GM18519 (cell line): Measurements from ENCODE around the gene ARHGAP15.

ENCODE experiments used
- ATAC-seq: cut with Tn5 transposase; IDR thresholded peaks from one replicate; pipeline ENCODE4 v1.9.1; 2021; ENCODE audit warnings: mild to moderate bottlenecking, moderate library complexity; ENCODE audit not compliant: unreplicated experiment, low FRiP score

ARHGAP15 gene

DNA sequence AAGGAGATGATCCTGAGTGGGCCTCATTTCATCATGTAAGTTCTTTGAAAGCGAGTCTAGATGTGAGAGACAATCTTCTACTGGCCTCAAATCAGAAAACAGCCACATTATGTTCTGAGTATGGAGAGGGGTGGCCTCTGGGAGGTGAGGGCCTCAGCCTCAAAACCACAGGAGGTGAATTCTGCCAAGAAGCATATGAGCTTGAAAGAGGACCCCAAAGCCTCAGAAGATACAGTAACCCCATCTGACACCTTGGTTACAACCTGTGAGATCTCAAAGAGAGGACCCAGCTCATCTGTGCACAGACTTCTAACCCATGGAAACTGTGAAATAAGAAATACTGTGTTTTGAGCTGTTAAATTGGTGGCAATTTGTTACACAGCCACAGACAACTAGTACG, 200.1 kb downstream of the ARHGAP15 start:
- no peak for ATAC-seq

DNA sequence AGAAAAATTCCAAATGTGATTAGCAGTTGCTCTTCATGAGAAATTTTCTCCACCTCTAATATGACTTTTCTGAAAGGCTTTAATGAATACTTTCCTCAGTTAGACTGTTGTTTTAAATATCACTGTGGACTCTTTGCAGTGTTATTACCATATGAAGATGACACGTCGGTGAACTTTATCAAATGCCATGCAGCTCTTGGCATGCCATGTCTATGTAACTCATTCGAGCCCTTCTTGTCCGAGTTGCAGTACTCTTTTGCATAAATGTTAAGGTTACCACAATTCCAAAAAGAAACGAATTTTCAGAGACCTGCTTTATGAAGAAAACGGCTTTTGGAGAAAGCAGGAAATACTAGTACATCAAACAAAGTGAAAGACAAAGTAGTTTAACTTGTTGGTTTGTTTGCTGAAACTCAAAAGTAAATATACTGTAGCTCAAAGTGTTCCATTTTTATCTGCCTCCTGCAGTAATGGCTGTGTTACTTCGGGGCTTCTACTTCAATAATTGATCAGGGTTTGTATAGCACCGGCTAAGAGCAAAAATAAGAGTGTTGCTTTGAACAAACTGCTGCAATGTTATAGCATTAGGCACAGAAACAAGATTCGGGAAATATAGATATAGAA, 204.1 kb downstream of the ARHGAP15 start:
- no peak for ATAC-seq

DNA sequence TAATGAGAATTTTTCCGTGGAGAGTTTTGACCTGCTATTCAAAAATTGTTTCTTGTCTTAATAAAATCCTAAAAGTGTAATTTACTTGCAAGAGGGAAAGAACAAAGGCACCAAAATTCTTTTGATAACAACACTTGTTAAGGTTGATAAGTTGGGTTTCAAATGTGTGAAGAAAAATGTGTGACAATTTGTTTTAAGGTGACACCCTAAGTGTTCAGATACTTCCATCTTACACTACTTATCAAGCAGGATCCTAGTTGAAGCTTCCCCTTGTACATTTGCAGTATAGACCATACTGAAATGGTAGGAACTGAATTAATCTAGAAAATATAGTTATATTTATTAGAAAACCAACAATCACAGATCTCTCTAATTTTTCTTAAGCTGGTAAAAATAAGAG, 204.6 kb downstream of the ARHGAP15 start:
- ATAC-seq = no peak

DNA sequence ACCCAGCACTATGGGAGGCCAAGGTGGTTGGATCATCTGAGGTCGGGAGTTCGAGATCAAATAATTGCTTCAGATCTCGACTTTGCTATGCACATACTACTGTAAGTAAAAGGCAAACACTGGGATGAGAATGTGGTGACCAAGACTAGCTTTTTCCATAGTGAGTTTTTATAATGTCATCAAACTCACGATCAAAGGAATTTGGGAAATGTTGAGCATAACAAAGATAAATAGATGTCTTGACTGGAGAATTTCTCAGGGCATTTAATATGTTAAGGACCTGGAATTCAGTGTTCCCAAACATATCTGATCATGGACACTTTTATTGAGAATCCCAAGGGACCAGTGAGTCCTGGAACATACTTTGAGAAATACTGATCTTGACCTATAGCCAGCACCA, 205.6 kb downstream of the ARHGAP15 start:
- ATAC-seq = no peak

DNA sequence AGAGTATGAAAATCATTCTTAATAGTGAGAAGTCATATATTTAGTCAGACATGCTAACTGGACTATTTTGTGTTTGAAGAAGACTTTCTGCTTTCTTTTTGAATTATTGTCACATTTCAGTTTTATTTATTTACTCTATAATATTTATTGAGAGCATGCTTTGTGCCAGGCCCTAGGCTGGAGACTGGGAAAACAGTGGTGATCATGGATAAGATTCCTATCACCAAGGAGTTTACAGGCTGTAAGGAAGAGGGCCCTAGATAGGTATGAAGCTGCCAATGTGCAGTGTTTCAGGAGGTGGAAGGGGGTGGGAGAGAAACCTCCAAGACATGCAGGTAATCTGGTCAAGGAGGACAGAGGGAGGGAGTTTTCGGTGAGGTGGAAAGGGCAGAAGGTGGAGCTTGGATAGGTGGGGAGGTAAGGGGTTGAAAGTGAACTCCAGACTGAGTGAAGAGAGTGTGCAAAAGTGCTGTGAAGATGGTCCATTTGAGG, 207.5 kb downstream of the ARHGAP15 start:
- no peak for ATAC-seq

DNA sequence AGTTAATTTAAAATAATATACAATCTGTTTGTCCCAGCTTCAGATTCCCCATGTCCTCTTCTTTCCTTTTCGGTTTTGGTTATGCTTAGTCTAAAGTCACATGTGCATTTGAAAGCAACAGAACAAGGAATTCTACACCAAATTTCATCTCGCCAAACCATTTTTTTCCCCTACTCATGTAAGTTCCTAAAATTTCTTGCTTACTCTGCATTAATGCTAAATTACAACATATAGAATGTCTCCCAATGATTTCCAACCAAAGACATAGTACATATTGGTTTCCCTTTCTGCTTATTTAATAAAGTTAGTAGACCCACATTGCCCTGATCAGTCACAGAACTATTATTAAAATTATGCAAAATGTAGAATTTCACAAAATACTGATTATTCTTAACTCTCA, 212.3 kb downstream of the ARHGAP15 start:
- ATAC-seq = no peak

DNA sequence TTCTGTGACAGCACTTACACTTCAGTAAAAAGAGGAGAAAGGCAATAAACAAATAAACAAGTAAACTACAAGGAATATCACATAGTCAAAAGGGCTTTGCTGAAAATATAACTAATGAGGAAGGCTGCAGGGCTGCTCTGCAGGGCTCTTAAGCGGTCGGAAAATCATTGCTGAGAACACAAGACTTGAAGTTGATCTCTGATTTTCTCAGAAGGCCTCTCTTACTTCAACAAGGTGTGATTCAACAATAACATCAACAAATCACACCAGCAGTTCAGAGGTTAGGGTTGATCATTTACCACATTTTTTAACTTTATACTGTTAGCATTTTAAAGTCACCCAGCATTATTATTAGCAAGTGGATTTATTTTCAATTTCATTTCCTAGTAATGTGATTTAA, 215.6 kb downstream of the ARHGAP15 start:
- ATAC-seq = no peak

DNA sequence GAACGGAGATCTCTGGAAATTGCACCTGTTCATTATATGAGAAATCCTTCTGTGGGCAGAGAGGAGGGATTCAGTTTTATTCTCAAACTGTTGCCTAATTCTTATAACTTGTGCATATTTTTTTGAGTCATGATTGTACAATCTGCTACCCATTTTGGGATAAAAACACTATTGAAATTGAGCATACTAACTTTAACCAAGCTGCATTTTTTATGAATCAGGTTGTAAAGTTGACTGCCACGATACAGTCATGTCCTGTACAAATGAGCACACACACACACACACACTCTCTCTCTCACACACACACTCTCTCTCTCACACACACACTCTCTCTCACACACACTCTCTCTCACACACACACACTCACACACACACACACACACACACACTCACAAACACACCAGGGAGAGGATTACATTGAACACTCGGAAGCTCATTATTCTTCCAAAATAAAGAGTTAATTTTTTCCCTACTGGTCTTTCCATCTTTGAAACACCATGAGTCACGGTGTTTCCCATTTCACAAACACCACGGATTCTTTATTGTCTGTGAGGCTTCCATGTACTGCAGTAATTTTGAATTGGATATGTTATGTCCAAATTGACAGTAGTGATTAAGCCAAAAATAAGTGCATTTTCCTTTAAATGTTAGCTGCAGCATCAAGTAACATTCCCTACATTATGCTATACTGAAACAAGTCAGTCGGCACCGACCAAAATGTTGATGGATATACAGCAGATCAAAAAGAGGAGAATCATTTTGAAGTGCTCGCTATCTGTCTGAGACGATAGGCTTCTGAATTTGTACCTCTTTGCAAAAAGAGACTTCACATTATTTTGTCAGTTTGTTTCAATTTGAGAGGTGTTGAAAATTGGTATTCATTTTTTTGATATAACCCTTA, 216.9 kb downstream of the ARHGAP15 start:
- no peak for ATAC-seq

DNA sequence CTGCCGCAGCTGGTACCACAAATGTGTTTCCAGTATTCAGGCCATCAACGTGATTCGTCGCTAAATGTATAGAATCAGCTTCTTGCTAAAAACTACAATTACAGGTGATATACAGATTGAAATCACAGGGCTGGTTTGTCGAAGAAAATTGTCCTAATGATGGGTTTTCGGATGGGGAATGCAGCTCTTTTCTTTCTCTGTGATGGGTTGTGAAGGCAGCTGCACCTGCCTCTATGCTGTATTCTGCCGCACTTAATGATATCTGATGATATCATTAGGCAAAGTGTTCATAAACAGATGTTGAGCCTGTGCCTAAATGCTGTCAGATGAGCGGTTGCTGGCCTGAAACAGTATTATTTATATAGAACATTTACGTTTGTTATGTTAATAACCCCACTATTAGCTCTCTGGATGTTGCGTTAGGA, 218.1 kb downstream of the ARHGAP15 start:
- no peak for ATAC-seq

DNA sequence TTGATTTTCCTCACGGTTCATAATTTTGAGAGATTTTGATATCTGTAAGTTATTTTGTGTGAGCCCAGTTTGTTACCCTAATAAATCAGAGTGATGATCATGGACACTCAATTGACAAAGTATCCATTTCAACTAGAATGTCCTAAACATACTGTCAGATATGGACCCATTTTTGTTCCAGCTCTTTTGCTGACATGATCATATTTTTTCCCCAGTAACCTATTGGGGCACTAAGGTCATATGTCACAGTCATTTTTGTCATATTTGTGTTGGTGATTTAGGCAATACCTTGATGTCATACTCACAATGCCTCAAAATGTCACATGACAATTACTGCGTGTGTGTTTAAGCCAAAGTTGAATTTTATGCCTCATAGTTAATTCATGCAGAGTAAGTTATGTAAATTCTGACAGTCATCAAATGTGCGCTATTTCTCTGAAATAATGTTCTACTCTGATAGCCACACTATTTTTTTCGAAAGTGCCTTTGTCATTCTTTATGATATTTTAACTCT, 218.7 kb downstream of the ARHGAP15 start:
- ATAC-seq = no peak

DNA sequence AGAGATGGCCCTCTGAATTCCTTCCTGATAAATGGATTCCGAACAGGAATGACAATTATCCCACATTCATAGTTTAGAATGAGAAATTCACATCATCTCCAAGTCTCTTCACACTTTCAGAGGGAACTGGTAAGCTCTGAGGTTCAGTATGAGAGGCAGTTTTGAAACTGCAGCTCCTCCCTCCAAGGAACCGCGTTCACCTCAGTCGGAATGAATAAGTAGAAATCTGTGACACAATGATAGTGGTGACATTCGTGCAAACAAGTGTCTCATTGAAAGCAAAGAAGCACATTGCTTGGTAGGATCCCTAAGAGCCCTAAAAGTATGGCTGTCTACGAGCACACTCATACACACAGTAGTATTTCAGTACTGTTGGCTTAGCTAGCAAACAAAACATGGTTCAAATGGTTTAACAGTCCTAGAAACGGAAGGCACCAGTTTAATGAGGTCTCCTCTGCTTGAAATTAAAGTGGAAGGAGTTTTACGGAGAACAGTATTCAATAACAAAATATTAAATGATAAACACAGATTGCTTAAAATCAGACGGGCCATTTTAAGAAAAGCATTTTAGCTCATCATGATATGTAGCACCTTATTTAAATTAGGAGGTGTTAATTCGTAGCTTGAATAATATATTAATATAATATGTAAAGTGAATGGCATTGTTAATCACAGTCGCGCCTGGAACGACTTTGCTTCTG, 225.0 kb downstream of the ARHGAP15 start:
- ATAC-seq = no peak

DNA sequence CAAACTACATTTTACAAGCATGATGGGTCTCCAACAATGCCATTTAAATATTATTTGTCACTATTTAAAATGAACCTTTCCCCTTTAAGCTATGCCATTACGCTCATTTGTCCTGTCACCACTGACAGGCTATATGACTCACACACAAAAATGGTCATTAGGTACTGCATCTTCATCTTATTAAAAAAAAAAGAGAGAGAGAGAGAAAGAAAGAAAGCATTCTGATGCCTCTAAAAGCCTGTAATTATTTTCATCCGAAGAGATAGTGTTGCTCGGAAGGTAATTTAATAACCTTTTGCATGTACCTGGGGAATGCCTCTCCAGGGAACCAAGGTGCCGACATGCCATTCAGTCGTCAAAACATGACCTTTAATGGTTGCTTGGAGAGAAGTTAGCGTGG, 226.7 kb downstream of the ARHGAP15 start:
- no peak for ATAC-seq

DNA sequence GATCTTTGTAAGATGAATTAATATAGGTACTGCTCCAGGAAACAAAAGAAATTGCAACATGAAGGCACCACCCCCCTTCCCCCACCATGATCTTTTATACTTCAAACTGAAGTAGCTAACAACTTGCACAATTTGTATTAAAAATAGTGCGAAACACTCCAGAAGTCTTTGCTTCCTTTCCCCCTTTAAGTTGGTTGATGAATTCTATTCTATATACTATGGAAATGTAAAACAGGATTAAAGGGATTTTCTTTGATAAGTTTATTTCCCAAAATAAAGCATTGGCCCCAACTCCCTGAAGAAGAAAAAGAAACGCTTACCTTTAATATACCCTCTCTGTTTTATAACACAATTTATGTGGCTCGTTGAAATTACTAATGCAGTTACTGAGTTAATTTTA, 227.1 kb downstream of the ARHGAP15 start:
- no peak for ATAC-seq

DNA sequence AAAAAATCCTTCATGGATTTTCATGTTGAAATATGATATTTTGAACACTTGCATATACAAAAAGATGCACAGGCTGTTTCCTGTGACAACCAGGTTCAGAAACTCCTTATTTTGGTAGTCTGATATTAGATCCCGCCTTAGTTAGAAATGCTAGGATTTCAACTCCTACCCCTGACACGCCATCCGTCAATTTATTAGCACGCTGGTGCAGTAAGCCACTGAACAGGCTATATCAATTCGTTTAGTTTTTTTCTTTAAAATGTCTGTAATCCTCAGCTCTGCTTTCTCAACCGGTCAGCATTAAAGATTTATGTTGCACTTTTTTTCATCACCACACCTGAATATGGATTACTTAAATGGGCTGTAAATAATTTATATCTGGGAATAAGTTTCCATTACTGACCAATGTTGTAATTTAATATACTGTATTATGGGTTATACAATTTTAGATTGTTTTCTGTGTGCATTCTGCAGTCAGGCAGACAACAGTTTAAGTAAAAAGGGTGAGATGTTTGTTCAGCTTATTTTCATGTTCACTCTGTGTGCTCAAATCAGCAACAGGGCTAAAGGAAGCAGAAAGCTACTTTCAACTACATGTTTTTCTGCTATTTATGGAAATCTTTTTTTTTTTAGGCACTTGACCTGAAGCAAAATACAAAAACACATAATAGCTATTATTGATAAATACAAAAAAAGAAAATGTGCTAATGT, 227.7 kb downstream of the ARHGAP15 start:
- ATAC-seq = no peak

DNA sequence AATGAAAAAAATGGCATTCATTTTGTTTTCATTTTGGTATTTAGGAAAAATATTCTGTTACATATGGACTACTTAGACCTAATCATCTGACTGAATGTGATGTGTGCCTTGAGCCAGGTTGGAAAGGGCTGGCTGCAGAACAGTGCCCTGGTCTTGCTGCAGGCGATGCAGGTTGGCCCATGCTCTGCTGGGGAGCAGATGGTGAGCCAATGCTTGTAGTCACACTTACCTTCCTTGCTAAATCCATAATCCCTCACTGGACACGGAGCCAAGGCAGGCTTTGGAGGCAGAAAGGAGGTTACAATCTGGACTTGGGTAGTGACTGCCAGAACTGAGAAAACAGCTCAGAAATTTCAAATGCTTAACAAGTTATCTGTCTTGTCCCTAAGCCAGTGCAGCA, 228.7 kb downstream of the ARHGAP15 start:
- no peak for ATAC-seq

DNA sequence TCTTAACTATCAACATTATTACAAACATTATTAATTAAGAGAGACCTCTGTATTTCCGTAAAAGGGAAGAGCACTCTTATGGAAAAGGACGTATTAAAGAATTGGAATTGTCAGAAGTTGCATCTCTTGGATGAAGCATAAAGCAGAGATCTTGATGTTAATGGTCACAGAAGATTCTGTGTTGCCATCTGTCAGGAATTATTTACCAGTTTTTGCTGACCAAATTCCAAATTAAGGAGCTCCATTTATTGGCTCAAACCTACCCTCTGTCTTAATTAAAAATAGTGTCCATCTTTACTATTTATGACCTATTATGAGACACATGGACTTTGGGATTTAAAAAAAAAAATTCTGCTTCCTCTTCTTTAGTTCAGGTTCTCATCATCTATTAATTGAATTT, 232.1 kb downstream of the ARHGAP15 start:
- ATAC-seq = no peak

DNA sequence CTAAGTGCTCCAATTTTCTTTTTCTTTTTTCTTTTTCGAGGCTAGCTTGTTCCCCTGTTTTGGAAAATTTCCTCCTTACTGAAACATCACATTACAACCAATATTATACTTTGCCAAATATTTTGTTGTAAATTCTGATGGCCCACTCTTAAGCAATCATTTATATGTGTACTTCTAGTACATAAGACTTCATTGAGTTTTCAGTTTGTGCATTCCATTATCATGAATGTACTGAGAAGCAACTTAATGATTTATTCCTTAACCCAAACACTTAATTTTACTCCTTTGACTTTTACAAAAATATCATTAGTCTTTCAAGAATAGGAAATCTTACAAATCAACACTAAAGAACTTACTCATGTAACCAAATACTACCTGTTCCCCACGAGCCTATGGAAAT, 242.4 kb downstream of the ARHGAP15 start:
- no peak for ATAC-seq

DNA sequence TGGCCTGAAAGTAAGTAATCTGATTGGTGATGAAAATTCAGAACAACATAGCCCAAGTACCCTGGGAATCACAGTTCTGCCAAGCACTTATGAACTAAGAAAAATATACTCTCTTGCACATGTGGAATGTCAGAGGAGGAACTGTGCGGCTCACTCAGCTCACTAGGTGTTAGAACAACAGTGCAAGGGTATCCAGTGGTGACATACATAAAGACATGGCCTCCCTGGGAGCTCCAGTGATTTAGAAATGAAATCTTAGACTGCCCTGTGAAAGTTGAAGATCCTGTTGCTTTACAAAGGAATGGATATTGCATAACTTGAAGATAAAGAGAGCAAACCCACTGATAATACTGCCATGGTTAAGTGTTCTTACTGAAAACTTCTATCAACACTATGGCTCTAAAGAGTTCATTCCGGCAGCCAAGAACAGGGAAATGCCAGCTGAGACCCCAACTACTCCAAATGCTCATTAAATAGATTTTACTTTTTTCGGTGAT, 246.2 kb downstream of the ARHGAP15 start:
- no peak for ATAC-seq

DNA sequence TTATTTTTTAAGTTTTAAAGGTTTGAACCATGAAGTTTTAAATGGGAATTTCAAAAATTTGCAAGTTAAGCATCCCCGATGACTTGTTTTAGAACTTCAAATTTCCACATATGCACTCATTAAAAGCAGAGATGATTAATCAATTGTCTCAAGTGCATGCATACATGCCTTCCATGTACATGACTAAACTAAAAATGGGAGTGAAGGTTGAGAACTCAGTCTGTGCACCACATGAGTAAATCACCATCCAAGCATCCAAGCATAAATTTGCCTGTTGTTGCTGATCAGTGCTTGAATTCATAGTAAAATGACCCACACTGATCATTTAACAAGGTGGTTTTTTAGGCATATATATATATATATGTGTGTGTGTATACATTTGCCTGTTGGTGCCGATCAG, 249.8 kb downstream of the ARHGAP15 start:
- ATAC-seq = no peak

DNA sequence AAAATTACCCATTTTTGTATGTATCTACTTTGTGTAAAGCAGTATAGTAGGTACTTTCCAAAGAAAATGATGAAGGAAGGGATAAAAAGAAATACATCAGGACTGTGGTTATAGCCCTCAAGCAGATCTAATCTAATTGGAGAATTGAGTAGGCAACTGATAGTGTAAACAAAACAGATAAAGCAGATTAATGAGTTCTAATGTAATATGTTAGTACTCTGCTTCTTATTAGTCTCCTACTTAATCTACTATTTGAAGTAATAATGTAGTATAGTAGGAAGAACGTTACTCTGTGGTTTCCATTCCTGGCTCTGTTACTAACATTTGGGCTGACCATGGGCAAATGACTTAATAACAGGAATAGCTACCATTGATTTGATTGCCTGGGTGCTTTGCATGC, 250.7 kb downstream of the ARHGAP15 start:
- ATAC-seq = no peak
